HPDE6-E6E7 (cell line): ENCODE measurements around the gene EPHA10.

Experiments used
- DNase-seq: peaks from one replicate; pipeline ENCODE4 v3.0.0; 2011; ENCODE audit warnings: missing footprints; ENCODE audit errors: extremely low spot score

Gene EPHA10

GRCh38 chr1:37764888-37765441 is at the start of gene EPHA10:
EPHA10 (minus strand) TSS chr1:37765120; CDS start chr1:37765066, 54 bp downstream.
- DNase-seq, result no peak

GRCh38 chr1:37814252-37814651 is 49.3 kb upstream of the EPHA10 start:
- DNase-seq, result no peak

- DNase-seq, result no peak
Measured at GRCh38 chr1:37813529-37814145, 48.7 kb upstream of the EPHA10 start.

- DNase-seq, result peak; percentile 27
Measured at GRCh38 chr1:37811027-37811655, 46.2 kb upstream of the EPHA10 start.

- DNase-seq, result no peak
Measured at GRCh38 chr1:37809942-37810341, 45.0 kb upstream of the EPHA10 start.

GRCh38 chr1:37808369-37809319 is 43.7 kb upstream of the EPHA10 start:
- DNase-seq, result peak; percentile 82

GRCh38 chr1:37807555-37808368 is 42.8 kb upstream of the EPHA10 start, which contains the start of the genes C1orf122 and YRDC:
C1orf122 (plus strand) TSS chr1:37807790; CDS start chr1:37808405, 615 bp downstream.
YRDC (minus strand) TSS chr1:37808208; CDS start chr1:37808180, 28 bp downstream.
- DNase-seq, result peak; percentile 96

- no peak for DNase-seq
Measured at GRCh38 chr1:37807220-37807554, 42.3 kb upstream of the EPHA10 start.

GRCh38 chr1:37802439-37802838 is 37.5 kb upstream of the EPHA10 start:
- DNase-seq, result no peak

- no peak for DNase-seq
Measured at GRCh38 chr1:37797750-37798345, 32.9 kb upstream of the EPHA10 start.

GRCh38 chr1:37795340-37796125 is 30.6 kb upstream of the EPHA10 start:
- peak; percentile 51 for DNase-seq

- DNase-seq, result no peak
Measured at GRCh38 chr1:37794372-37795339, 29.7 kb upstream of the EPHA10 start.

GRCh38 chr1:37793773-37794371 is 29.0 kb upstream of the EPHA10 start, which contains the start of gene MANEAL:
MANEAL (plus strand) TSS chr1:37793847; CDS start chr1:37794183, 336 bp downstream.
- DNase-seq, result peak; percentile 48

GRCh38 chr1:37792943-37793686 is 28.2 kb upstream of the EPHA10 start:
- DNase-seq, result no peak

- DNase-seq, result no peak
Measured at GRCh38 chr1:37782491-37782890, 17.6 kb upstream of the EPHA10 start.

GRCh38 chr1:37778654-37779053 is 13.7 kb upstream of the EPHA10 start:
- DNase-seq, result no peak

- DNase-seq, result no peak
Measured at GRCh38 chr1:37776946-37777516, 12.1 kb upstream of the EPHA10 start.
